CD4-positive, alpha-beta T cell treated with Interleukin-10 for 1 hour (primary cell): ENCODE measurements around the gene POU6F2.

Source experiments
- DNase-seq: peaks from one replicate; pipeline ENCODE4 v3.0.0-alpha.2; 2020

POU6F2 gene

GRCh38 chr7:39269034-39269433, 291.3 kb downstream of the POU6F2 start:
- DNase-seq, result no peak

- no peak for DNase-seq
Measured at GRCh38 chr7:39270018-39270417, 292.3 kb downstream of the POU6F2 start.

- DNase-seq, result no peak
Measured at GRCh38 chr7:39271402-39271801, 293.7 kb downstream of the POU6F2 start.

GRCh38 chr7:39272111-39272510, 294.4 kb downstream of the POU6F2 start:
- DNase-seq, result no peak

- DNase-seq, result no peak
Measured at GRCh38 chr7:39272691-39273090, 295.0 kb downstream of the POU6F2 start.

- no peak for DNase-seq
Measured at GRCh38 chr7:39280337-39280736, 302.6 kb downstream of the POU6F2 start.

GRCh38 chr7:39285256-39285655, 307.5 kb downstream of the POU6F2 start:
- no peak for DNase-seq

GRCh38 chr7:39288303-39288702, 310.6 kb downstream of the POU6F2 start:
- DNase-seq, result no peak

GRCh38 chr7:39291628-39292410, 314.1 kb downstream of the POU6F2 start:
- DNase-seq, result no peak

- DNase-seq, result no peak
Measured at GRCh38 chr7:39293056-39293823, 315.5 kb downstream of the POU6F2 start.

GRCh38 chr7:39294022-39294421, 316.3 kb downstream of the POU6F2 start:
- no peak for DNase-seq

GRCh38 chr7:39295796-39296195, 318.1 kb downstream of the POU6F2 start:
- DNase-seq, result no peak

GRCh38 chr7:39299695-39300094, 322.0 kb downstream of the POU6F2 start:
- no peak for DNase-seq

GRCh38 chr7:39300276-39300675, 322.6 kb downstream of the POU6F2 start:
- DNase-seq, result no peak

GRCh38 chr7:39301543-39301942, 323.8 kb downstream of the POU6F2 start:
- no peak for DNase-seq

- no peak for DNase-seq
Measured at GRCh38 chr7:39304178-39304577, 326.5 kb downstream of the POU6F2 start.

- no peak for DNase-seq
Measured at GRCh38 chr7:39304668-39305405, 327.1 kb downstream of the POU6F2 start.

GRCh38 chr7:39306016-39306570, 328.4 kb downstream of the POU6F2 start:
- no peak for DNase-seq

- no peak for DNase-seq
Measured at GRCh38 chr7:39310699-39311098, 333.0 kb downstream of the POU6F2 start.

- DNase-seq, result no peak
Measured at GRCh38 chr7:39312254-39312989, 334.7 kb downstream of the POU6F2 start.

GRCh38 chr7:39313376-39313775, 335.7 kb downstream of the POU6F2 start:
- no peak for DNase-seq

GRCh38 chr7:39313974-39314373, 336.3 kb downstream of the POU6F2 start:
- DNase-seq, result no peak

- no peak for DNase-seq
Measured at GRCh38 chr7:39317107-39317506, 339.4 kb downstream of the POU6F2 start.
